ENCODE measurements around the gene ZSCAN30. TPM values are rescaled to one million over a fixed set of nuclear protein-coding genes. Genes with fewer than 3 reads are reported as not detected.

Gene ZSCAN30
- total and polyA plus RNA-seq, 2 donors (not counting 3 experiments of a cell fraction or from before 2014, with no cell fraction given): 6.7 to 18.0 TPM

- POLR2A ChIA-PET: no interaction called here
- Histone ChIP-seq H3K9ac (replicated peaks; ENCODE audit: extremely low read depth, insufficient read depth, low read length) (no peak overlapping the region), H3K9me1 (replicated peaks; ENCODE audit: control insufficient read depth, extremely low read depth, insufficient read depth, low read length) (no peaks in the 10 kb centered on the region), H3K4me3 (replicated peaks in 1 of 3; ENCODE audit: insufficient read depth in 1 of 3, low read depth in 1 of 3, low read length in 3 of 3) (no peak overlapping the region), H3K36me3 (ENCODE audit: control insufficient read depth in 2 of 2, extremely low read depth in 1 of 2, insufficient read depth in 2 of 2, low read length in 2 of 2) (peaks cover 0 to 4% of the 10 kb centered on the region in 2 experiments), H3K27ac (ENCODE audit: insufficient read depth, low read depth, low read length) (no peak overlapping the region), H3K4me1 (ENCODE audit: control insufficient read depth, extremely low read depth, insufficient read depth, low read length) (no peaks in the 10 kb centered on the region), H3K79me2 (ENCODE audit: control insufficient read depth, insufficient read depth, low read length) (no peaks in the 10 kb centered on the region), H3K9me3 (replicated peaks; ENCODE audit: control insufficient read depth, insufficient read depth, low read length) (no peaks in the 10 kb centered on the region), H3K27me3 (ENCODE audit: control insufficient read depth in 2 of 2, insufficient read depth in 2 of 2, low read length in 2 of 2) (no peaks in the 10 kb centered on the region), H3K4me2 (ENCODE audit: insufficient read depth, low read length) (no peak overlapping the region), H2AFZ (ENCODE audit: low read depth, low read length) (no peak overlapping the region), H4K20me1 (replicated peaks; ENCODE audit: control insufficient read depth, extremely low read depth, insufficient read depth, low read length) (no peaks in the 10 kb centered on the region)
- intact Hi-C loops (cut with micrococcal nuclease) (no loop called here), dilution Hi-C loops (cut with MboI; ENCODE audit: extremely low pct_ligation_motif_present, low sequenced_read_pairs) (no loop called here)
- no peak for FAIRE-seq
- CTCF ChIA-PET: interaction anchor here (2.0 kb wide), 1 partner anchor 91 kb away, joined by 6 read pairs; no protein-coding TSS in a partner anchor
- no TSS peak for BruUV-seq (replicated peaks)
- no peak for DNase-seq (ENCODE audit: low read depth, low spot score)
- TF ChIP-seq JUN (IDR thresholded peaks at IDR 0.05; ENCODE audit: borderline replicate concordance, insufficient read depth, insufficient read length, low read depth) (no peak), GATA2 (IDR thresholded peaks at IDR 0.05; ENCODE audit: insufficient read depth, insufficient read length, low read depth, low read length) (no peak), CTCF (IDR thresholded peaks at IDR 0.05; ENCODE audit: extremely low read depth in 1 of 2, insufficient read depth in 1 of 2, low read depth in 1 of 2, low read length in 2 of 2) (no peak), MYC (IDR thresholded peaks at IDR 0.05; ENCODE audit: low read depth, low read length) (no peak)
Observed at GRCh38 chr18:35264409-35264808, 25.6 kb downstream of the ZSCAN30 start.

- no peaks in the 10 kb centered on the region for H3K27me3 ChIP-seq (ENCODE audit: control insufficient read depth in 2 of 2, insufficient read depth in 2 of 2, low read length in 2 of 2)
- ChIA-PET POLR2A (no interaction called here), CTCF (no interaction called here)
Observed at GRCh38 chr18:35256947-35257346, 33.1 kb downstream of the ZSCAN30 start.

More at GRCh38 chr18:35256947-35257346, 33.1 kb downstream of the ZSCAN30 start:
- intact Hi-C loops (cut with micrococcal nuclease): no loop called here
- Histone ChIP-seq H3K36me3 (ENCODE audit: control insufficient read depth in 2 of 2, extremely low read depth in 1 of 2, insufficient read depth in 2 of 2, low read length in 2 of 2) (peaks cover 0 to 1% of the 10 kb centered on the region in 2 experiments), H3K4me1 (ENCODE audit: control insufficient read depth, extremely low read depth, insufficient read depth, low read length) (no peaks in the 10 kb centered on the region), H3K79me2 (ENCODE audit: control insufficient read depth, insufficient read depth, low read length) (no peaks in the 10 kb centered on the region), H3K4me3 (replicated peaks in 1 of 3; ENCODE audit: insufficient read depth in 1 of 3, low read depth in 1 of 3, low read length in 3 of 3) (no peak overlapping the region), H3K4me2 (ENCODE audit: insufficient read depth, low read length) (no peak overlapping the region), H3K9ac (replicated peaks; ENCODE audit: extremely low read depth, insufficient read depth, low read length) (no peak overlapping the region), H3K9me1 (replicated peaks; ENCODE audit: control insufficient read depth, extremely low read depth, insufficient read depth, low read length) (no peaks in the 10 kb centered on the region), H4K20me1 (replicated peaks; ENCODE audit: control insufficient read depth, extremely low read depth, insufficient read depth, low read length) (no peaks in the 10 kb centered on the region), H2AFZ (ENCODE audit: low read depth, low read length) (no peak overlapping the region), H3K9me3 (replicated peaks; ENCODE audit: control insufficient read depth, insufficient read depth, low read length) (peaks cover 2% of the 10 kb centered on the region), H3K27ac (ENCODE audit: insufficient read depth, low read depth, low read length) (no peak overlapping the region)
- BruUV-seq (replicated peaks): no TSS peak
- FAIRE-seq: no peak
- TF ChIP-seq JUN (IDR thresholded peaks at IDR 0.05; ENCODE audit: borderline replicate concordance, insufficient read depth, insufficient read length, low read depth) (no peak), EZH2 (IDR thresholded peaks at IDR 0.05; ENCODE audit: borderline replicate concordance, low read depth, low read length, severe bottlenecking) (no peak), FOS (IDR thresholded peaks at IDR 0.05; ENCODE audit: borderline replicate concordance, insufficient read depth, low read length) (no peak), MYC (IDR thresholded peaks at IDR 0.05; ENCODE audit: low read depth, low read length) (no peak), POLR2AphosphoS5 (IDR thresholded peaks at IDR 0.05; ENCODE audit: insufficient read depth, low read depth, low read length) (no peak), POLR2A (IDR thresholded peaks at IDR 0.05; ENCODE audit: low read depth, low read length) (no peak), CTCF (IDR thresholded peaks at IDR 0.05; ENCODE audit: extremely low read depth in 1 of 2, insufficient read depth in 1 of 2, low read depth in 1 of 2, low read length in 2 of 2) (no peak), GATA2 (IDR thresholded peaks at IDR 0.05; ENCODE audit: insufficient read depth, insufficient read length, low read depth, low read length) (no peak), MAX (IDR thresholded peaks at IDR 0.05; ENCODE audit: insufficient read depth, insufficient read length) (no peak)
- dilution Hi-C loops (cut with MboI; ENCODE audit: extremely low pct_ligation_motif_present, low sequenced_read_pairs): no loop called here
- DNase-seq (ENCODE audit: low read depth, low spot score): no peak

All from endothelial cell of umbilical vein (primary cell).